ENCODE results near the gene MACROH2A2. TPM values are rescaled to one million over a fixed set of nuclear protein-coding genes. Genes with fewer than 3 reads are reported as not detected.

The MACROH2A2 gene
- total and polyA plus RNA-seq, 2 of the 13 experiments (the other 11 are each of a cell fraction or from before 2014, with no cell fraction given), result 9.8 to 43.1 TPM

GRCh38 chr10:70115948-70116682, 63.5 kb downstream of the MACROH2A2 start:
- intact Hi-C loops (cut with micrococcal nuclease; ENCODE audit: unreplicated experiment) (loop anchor here (1.0 kb wide), 1 partner anchor 29 kb away; no protein-coding TSS in a partner anchor), in situ Hi-C loops (cut with HindIII; ENCODE audit: extremely low pct_ligation_motif_present, low pct_unique_long_range_greater_than_20kb) (no loop called here)
- H3K79me2 ChIP-seq (ENCODE audit: insufficient read depth, low read length), result no peaks in the 10 kb centered on the region
- H3K4me2 ChIP-seq (ENCODE audit: low read depth, low read length), result no peak overlapping the region
- FAIRE-seq, result peak; percentile 67
- no TSS peak for BruUV-seq (replicated peaks)
- H3K36me3 ChIP-seq (replicated peaks in 1 of 2; ENCODE audit: control insufficient read depth in 1 of 2, insufficient read depth in 2 of 2, low read length in 2 of 2), result peaks cover 36 to 87% of the 10 kb centered on the region in 2 experiments
- POLR2A ChIA-PET, result interaction anchor here (1.2 to 4.7 kb wide), 5 partner anchors 10 to 54 kb away, joined by 3 to 34 read pairs (median 10); partner anchors contain the start of genes SAR1A and TYSND1
- H4K20me1 ChIP-seq (ENCODE audit: insufficient read depth, low read length), result no peaks in the 10 kb centered on the region
- ATAC-seq, result peak; percentile 76
- no peak overlapping the region for H3K9ac ChIP-seq (ENCODE audit: insufficient read depth, low read depth, low read length)
- no peak overlapping the region for H3K4me3 ChIP-seq (replicated peaks in 1 of 3; ENCODE audit: insufficient read depth in 1 of 3, low read depth in 2 of 3, low read length in 3 of 3)
- H3K27ac ChIP-seq (ENCODE audit: extremely low read length, insufficient read depth, low read length), result no peak overlapping the region
- H3K27me3 ChIP-seq (ENCODE audit: control insufficient read depth in 1 of 2, insufficient read depth in 2 of 2, low read length in 2 of 2), result no peaks in the 10 kb centered on the region
- CTCF ChIA-PET (ENCODE audit: low intra/inter-chr PET ratio, low total read pairs), result interaction anchor here (1.2 to 3.0 kb wide), 4 partner anchors 16 to 147 kb away, joined by 4 to 18 read pairs (median 7); partner anchors contain the start of genes AIFM2 and TYSND1
- DNase-seq (ENCODE audit: low spot score), result peak; percentile 59
- no peaks in the 10 kb centered on the region for H3K9me3 ChIP-seq (ENCODE audit: low read length)
- 66% methylated on average over 9 of the region's 12 CpGs for WGBS (ENCODE audit: low lambda C conversion rate)
- no peak overlapping the region for H2AFZ ChIP-seq (ENCODE audit: low read length)
- H3K4me1 ChIP-seq (ENCODE audit: insufficient read depth, low read length), result no peaks in the 10 kb centered on the region
- no peak for TF ChIP-seq ATF3 (CRISPR knock-in tag; IDR thresholded peaks at IDR 0.05)
- no peak for TF ChIP-seq ZNF550 (CRISPR knock-in tag; IDR thresholded peaks at IDR 0.05; ENCODE audit: borderline replicate concordance)
- no peak for TF ChIP-seq RBFOX2 (IDR thresholded peaks at IDR 0.05; ENCODE audit: low read depth, low read length)
- peak; percentile 67 for TF ChIP-seq STAG1 (CRISPR knock-in tag; IDR thresholded peaks at IDR 0.05)
- TF ChIP-seq ZMYM3 (CRISPR knock-in tag; IDR thresholded peaks at IDR 0.05), result no peak
- TF ChIP-seq RBM39 (IDR thresholded peaks at IDR 0.05; ENCODE audit: low read depth, low read length, poor library complexity, severe bottlenecking), result no peak
- TF ChIP-seq SALL1 (CRISPR knock-in tag; IDR thresholded peaks at IDR 0.05), result 0 out of 2 replicates have a peak, but pooled peaks have one; percentile 18
- no peak for TF ChIP-seq TSC22D2 (CRISPR knock-in tag; IDR thresholded peaks at IDR 0.05; ENCODE audit: borderline replicate concordance)
- no peak for TF ChIP-seq NR2F1 (CRISPR knock-in tag; IDR thresholded peaks at IDR 0.05)
- no peak for TF ChIP-seq SNAPC2 (CRISPR knock-in tag; IDR thresholded peaks at IDR 0.05)
- TF ChIP-seq ZNF619 (CRISPR knock-in tag; IDR thresholded peaks at IDR 0.05), result 0 out of 2 replicates have a peak, but pooled peaks have one; percentile 31
- peak; percentile 38; the same call in 1 of the 2 replicates for TF ChIP-seq ZNF501 (CRISPR knock-in tag; IDR thresholded peaks at IDR 0.05)
- no peak for TF ChIP-seq CCAR2 (optimal IDR thresholded peaks at IDR 0.05; ENCODE audit: low read depth, low read length)
- no peak for TF ChIP-seq ZFYVE20 (CRISPR knock-in tag; IDR thresholded peaks at IDR 0.05; ENCODE audit: borderline replicate concordance, low read depth)
- TF ChIP-seq ZNF512 (CRISPR knock-in tag; IDR thresholded peaks at IDR 0.05), result 0 out of 2 replicates have a peak, but pooled peaks have one; percentile 34
- no peak for TF ChIP-seq ZNF704 (CRISPR knock-in tag; IDR thresholded peaks at IDR 0.05; ENCODE audit: borderline replicate concordance)
- no peak for TF ChIP-seq FOXK1 (CRISPR knock-in tag; IDR thresholded peaks at IDR 0.05; ENCODE audit: borderline replicate concordance, low read depth)
- TF ChIP-seq ZNF737 (CRISPR knock-in tag; IDR thresholded peaks at IDR 0.05; ENCODE audit: borderline replicate concordance), result no peak
- TF ChIP-seq ZFP82 (CRISPR knock-in tag; IDR thresholded peaks at IDR 0.05; ENCODE audit: borderline replicate concordance), result no peak
